Loucy (cell line): ENCODE data around the gene CHST14.
A peak's percentile ranks its signal among the peaks of the same experiment; 100 is the strongest.

Source experiments
- EZH2phosphoT487 ChIP-seq: fragments of 200-600 bp; IDR thresholded peaks from 2 replicates; pipeline ENCODE4 v1.6.1; 2018; ENCODE audit warnings: antibody characterized with exemption, mild to moderate bottlenecking, moderate library complexity, borderline replicate concordance
- TF ChIP-seq, protein P1 (sequence below): fragments of 200-600 bp; sonication (generic); conservative IDR thresholded peaks from 2 replicates; pipeline ENCODE4 v1.5.1; 2014; ENCODE audit warnings: mild to moderate bottlenecking, antibody characterized with exemption, low read length

DNA sequence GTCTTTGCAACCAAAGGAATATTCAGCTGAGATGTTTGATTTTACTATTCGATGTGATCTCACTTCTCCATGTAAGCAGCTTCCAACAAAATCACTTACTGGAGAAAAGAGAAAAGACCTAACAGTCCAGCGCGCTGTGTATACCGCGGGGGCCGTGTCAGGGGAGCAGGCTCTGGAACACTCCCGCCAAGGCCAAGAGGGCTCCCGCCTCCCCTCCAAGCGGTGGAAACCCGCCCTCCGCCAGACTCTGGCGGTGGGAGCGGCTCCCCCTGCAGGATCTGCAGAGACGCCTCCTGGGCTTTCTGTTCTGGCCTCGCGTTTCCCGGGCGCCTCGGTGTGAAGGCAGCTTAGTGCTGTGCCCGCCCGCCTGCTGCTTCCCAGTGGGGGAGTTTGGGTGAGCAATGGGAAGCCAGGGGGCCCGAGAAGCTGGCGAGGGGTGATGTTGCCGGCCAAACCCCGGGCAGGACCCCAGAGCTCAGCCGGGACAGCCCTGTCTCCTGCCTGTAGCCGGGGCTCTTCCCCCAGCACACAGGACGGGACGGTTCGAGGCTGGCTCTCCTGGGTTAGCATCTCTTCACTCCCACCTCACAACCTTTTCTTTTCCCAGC lies 36.3 kb downstream of the CHST14 start:
- TF ChIP-seq, protein P1, sequence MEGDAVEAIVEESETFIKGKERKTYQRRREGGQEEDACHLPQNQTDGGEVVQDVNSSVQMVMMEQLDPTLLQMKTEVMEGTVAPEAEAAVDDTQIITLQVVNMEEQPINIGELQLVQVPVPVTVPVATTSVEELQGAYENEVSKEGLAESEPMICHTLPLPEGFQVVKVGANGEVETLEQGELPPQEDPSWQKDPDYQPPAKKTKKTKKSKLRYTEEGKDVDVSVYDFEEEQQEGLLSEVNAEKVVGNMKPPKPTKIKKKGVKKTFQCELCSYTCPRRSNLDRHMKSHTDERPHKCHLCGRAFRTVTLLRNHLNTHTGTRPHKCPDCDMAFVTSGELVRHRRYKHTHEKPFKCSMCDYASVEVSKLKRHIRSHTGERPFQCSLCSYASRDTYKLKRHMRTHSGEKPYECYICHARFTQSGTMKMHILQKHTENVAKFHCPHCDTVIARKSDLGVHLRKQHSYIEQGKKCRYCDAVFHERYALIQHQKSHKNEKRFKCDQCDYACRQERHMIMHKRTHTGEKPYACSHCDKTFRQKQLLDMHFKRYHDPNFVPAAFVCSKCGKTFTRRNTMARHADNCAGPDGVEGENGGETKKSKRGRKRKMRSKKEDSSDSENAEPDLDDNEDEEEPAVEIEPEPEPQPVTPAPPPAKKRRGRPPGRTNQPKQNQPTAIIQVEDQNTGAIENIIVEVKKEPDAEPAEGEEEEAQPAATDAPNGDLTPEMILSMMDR = peak; percentile 72
- TF ChIP-seq EZH2phosphoT487 = no peak
